OCI-LY3 (cell line): ENCODE measurements around the gene IPO8.

Source experiments
- CTCF ChIP-seq: fragments of 200-600, 300-600 bp; sonication (generic); IDR thresholded peaks from 2 replicates; pipeline ENCODE4 v1.5.1; 2014; ENCODE audit warnings: antibody characterized with exemption, low read length, low read depth
- EZH2phosphoT487 ChIP-seq: fragments of 200-600 bp; shearing (Covaris generic); IDR thresholded peaks from 2 replicates; pipeline ENCODE4 v1.6.1; 2018; ENCODE audit warnings: antibody characterized with exemption, mixed run types, low read depth

- TF ChIP-seq CTCF = no peak
- no peak for TF ChIP-seq EZH2phosphoT487
Measured at GRCh38 chr12:30610718-30611117, 85.0 kb downstream of the IPO8 start.
